NB4 (cell line): ENCODE data around the gene PSAPL1.

Experiments
- DNase-seq: peaks from one replicate; pipeline ENCODE4 v3.0.0; 2010; ENCODE audit warnings: low read depth
- H3K4me3 ChIP-seq: one replicate; pipeline ENCODE4 v1.5.1; 2011; ENCODE audit warnings: mild to moderate bottlenecking, low read depth, low read length, moderate library complexity
- CTCF ChIP-seq: IDR thresholded peaks from one replicate; pipeline ENCODE4 v1.5.1; 2012; ENCODE audit warnings: low read depth, low read length
- MAX ChIP-seq: IDR thresholded peaks from 2 replicates; pipeline ENCODE4 v1.6.1; 2011; ENCODE audit warnings: low read depth, low read length
- MYC ChIP-seq: IDR thresholded peaks from 2 replicates; pipeline ENCODE4 v1.6.1; 2011; ENCODE audit warnings: low read depth, low read length
- POLR2A ChIP-seq: IDR thresholded peaks from 2 replicates; pipeline ENCODE4 v1.6.1; 2011; ENCODE audit warnings: mild to moderate bottlenecking; ENCODE audit not compliant: insufficient read length; ENCODE audit errors: extremely low read depth

Gene PSAPL1

GRCh38 chr4:7397206-7398103 lies 37.3 kb downstream of the PSAPL1 start:
- no peak for DNase-seq
- no peak overlapping the region for H3K4me3 ChIP-seq
- TF ChIP-seq MAX (no peak), MYC (no peak), POLR2A (no peak), CTCF (no peak)

GRCh38 chr4:7396186-7396910 lies 38.4 kb downstream of the PSAPL1 start:
- DNase-seq = no peak
- TF ChIP-seq CTCF (no peak), MYC (no peak), POLR2A (no peak), MAX (no peak)
- H3K4me3 ChIP-seq = no peak overlapping the region

- DNase-seq = no peak
- TF ChIP-seq CTCF = no peak
- TF ChIP-seq MYC = no peak
- TF ChIP-seq POLR2A = no peak
- TF ChIP-seq MAX = no peak
- no peak overlapping the region for H3K4me3 ChIP-seq
Measured at GRCh38 chr4:7395645-7396044, 39.1 kb downstream of the PSAPL1 start.

- no peak overlapping the region for H3K4me3 ChIP-seq
- TF ChIP-seq MAX (no peak), MYC (no peak), CTCF (no peak), POLR2A (no peak)
- DNase-seq = no peak
Measured at GRCh38 chr4:7394681-7395451, 39.9 kb downstream of the PSAPL1 start.
